Stimulated activated CD4-positive, alpha-beta T cell treated with anti-CD3 and anti-CD28 coated beads, Interleukin-1b, Interleukin-23, amount 100 ng/mL, for 24 hours (primary cell): Measurements from ENCODE around the gene TRIP10.
A peak's percentile ranks its signal among the peaks of the same experiment; 100 is the strongest.
"Not testable (repeated sequence)": the region's sequence is repeated elsewhere in the genome, so short reads cannot be mapped to it uniquely, and the experiment has no call there.

Experiments
- DNase-seq, 4 experiments: peaks; one replicate each; pipeline ENCODE4 v3.0.0-alpha.2; 2020; ENCODE audit warnings: low read depth in 4 of 4, low spot score in 1 of 4

TRIP10 gene

DNA sequence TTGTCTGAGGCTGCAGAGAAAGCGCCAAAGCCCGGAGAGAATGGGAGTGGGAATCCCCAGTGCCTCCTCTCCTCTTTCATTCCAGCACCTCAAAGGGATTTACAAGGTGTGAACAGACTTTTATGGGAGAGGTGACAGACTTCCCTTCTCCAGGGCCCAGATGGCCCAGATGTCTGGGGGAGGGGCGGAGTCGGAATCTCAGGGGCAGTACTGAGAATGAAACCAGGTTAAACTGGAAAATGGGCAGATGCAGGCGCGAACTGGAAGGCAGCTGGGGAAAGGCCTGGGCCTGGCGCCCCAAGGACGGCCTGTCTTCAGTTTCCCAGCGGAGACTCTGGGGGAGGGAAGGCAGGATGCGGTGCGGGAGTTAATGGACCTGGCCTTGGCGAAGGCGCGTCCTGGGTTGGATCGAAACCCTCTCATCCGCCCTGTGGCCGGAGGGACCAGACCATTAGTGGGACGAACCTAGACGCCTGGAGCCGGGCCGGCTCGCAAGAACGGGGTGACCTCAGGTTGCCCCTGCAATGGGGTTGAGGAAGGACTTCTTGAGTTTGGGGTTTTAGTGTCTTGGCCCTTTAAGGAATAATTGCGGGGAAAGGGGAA, 592 bp upstream of the TRIP10 start:
- DNase-seq = peak in 1 of 4 experiments; percentile 21

DNA sequence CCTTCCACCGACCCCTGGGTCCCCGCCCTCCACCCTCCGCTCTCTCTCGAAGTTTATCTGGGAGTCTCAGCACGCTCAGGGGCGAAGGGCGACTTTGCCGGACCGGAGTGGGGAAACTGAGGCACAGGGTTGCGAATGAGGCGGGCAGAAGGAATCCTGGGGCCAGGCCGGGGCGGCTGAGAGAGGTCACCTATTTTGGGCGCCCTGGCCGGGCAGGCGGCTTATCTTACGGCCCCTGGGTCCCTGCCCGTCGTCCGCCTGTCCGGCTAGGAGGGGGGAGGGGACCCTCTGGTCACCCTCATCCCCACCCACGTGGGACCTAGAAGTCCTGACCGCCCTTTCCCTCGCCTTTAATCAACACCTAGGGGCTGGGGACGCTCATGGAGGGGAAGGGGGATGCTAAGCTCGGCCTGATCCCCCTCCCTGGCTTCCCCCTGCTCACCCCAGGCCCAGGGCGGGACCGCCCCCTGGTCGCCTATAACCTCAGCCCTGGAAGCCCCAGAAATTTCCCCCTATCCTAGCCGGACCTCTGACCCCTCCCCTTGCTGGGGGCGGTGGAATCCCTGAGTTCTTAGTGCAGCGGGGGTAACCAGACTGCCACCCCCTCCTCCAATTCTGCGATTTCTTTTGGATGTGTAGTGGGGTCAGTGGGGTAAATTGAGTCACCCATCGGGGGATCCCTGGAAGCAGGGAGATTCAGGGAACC, 556 bp downstream of the TRIP10 start:
- peak in 1 of 4 experiments; percentile 11 for DNase-seq

DNA sequence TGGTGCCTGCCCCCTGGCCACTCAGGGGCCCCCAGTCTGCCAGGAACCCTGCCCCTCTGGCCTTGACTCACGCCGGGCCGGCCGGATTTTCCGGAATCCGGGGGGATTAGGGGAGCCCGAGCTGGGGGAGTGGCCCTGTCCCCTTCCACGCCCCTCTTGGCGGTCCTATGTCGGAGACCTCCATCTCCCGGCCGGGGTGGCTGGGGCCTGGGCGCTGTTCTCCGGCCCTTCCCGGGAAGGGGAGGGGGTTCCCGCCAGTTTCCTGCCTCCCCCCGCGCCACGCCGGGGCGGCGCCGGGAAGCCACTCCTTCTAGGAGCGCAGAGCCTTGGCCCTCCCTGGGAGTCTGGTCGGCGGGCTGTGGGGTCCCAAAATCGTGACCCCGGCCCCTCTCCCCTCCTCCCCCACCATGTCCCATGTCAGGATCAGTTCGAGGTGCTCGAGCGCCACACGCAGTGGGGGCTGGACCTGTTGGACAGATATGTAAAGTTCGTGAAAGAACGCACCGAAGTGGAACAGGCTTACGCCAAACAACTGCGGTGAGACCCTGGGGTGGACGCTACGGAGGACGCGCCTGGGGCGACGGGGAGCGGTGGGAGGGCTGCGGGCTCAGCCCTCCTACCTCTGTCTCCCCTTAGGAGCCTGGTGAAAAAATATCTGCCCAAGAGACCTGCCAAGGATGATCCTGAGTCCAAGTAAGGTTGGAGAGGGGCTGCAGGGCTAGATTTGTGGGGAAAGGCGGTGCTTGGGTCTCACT, 1.3 kb downstream of the TRIP10 start:
- no peak for DNase-seq

DNA sequence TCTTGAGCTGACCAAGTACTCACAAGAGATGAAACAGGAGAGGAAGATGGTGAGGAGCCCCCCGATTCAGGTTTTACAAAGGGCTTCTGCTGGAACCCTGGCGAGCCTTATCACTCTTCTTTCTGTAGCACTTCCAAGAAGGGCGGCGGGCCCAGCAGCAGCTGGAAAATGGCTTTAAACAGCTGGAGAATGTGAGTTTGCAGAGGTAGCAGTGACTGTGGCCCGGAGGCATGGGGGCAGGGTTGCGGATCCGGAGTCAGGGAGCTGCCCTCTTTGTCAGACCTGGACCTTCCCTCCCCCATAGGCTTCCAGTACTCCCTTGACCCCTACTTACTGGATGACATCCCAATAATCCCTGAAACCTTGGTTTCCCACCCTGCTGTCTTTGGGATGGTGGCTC, 3.6 kb downstream of the TRIP10 start:
- no peak for DNase-seq

DNA sequence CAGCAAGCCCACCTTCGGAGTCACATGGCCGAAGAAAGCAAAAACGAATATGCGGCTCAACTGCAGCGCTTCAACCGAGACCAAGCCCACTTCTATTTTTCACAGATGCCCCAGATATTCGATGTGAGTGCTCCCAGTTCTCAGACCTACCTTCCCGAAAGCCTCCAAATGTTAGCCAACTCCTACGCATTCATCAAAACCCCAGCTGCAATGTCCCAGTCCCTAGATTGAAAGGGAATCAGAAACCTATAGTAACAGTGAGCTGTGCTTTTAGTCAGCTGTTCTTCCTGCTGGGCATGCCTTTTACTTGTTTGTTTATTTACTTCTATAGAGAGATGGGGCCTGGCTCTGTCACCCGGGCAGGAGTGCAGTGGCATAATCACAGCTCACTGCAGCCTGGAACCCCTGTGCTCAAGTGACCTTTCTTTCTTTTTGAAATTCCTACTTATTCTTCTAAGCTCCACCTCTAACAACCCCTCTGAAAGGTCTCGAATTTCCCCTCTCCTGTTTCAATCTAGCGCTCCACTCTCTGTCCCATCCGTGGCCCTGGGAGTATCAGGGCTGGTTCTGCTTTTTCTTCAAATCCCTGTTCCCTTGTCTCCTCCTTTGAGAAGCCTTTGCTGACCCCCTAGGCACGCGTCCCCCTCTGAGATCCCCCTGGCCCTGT, 4.4 kb downstream of the TRIP10 start:
- no peak for DNase-seq

DNA sequence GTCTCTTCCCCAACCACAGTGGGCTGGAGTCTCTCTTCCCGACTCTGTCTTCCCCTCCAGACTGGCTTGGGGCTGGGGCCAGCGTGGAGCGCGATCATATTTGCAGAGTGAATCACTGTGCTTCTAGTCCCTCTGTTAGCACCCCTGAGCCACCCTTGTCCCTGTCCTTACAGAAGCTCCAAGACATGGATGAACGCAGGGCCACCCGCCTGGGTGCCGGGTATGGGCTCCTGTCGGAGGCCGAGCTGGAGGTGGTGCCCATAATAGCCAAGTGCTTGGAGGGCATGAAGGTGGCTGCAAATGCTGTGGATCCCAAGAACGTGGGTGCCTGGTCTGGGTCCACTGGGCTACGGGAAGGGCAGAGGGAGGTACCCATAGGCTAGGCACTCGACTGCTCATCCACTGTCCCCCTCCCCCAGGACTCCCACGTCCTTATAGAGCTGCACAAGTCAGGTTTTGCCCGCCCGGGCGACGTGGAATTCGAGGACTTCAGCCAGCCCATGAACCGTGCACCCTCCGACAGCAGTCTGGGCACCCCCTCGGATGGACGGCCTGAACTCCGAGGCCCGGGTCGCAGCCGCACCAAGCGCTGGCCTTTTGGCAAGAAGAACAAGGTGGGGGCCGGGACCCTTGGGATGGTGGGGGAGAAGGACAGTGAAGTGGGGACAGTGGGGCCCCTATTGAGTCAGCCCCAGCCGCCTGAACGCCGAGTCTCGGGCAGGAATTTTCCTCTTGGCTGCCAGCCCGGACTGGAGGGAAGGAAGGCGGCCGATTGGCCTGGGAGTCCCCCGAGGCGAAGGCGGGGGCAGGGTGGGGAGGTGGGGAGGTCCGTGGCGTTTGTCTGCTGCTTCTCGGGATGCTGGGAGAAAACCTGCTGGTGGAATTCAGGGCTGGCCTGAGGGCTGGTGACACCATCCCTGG, 5.2 kb downstream of the TRIP10 start:
- DNase-seq = no peak

DNA sequence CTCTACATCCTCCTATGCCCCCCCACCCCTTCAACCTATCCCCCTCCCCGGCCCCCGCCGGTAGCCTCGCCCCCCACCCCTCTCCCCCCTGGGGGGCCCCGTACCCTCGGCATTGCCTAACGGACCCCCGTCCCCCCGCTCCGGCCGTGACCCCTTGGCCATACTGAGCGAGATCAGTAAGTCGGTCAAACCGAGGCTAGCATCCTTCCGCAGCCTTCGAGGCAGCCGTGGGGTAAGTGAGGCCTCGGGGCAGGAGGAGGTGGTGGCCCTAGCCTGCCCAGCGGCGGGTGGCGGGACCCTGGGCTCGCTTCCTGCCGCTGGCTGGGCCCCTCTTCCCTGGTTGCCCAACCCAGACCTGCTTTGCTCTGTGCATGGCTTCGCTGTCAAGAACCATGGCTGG, 6.5 kb downstream of the TRIP10 start:
- no peak for DNase-seq

DNA sequence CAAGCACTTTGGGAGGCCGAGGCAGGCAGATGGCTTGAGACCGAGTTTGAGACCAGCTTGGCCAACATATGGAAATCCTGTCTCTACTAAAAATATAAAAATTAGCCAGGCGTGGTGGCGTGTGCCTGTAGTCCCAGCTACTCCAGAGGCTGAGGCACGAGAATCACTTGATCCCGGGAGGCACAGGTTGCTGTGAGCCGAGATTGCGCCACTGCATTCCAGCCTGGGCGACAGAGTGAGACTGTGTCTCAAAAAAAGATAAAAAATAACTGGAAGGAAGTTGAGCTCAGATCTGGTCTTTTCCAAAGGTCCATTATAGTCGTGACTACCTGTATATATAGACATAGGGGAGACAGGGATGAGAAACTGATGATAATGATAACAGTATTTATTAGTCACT, 9.1 kb downstream of the TRIP10 start:
- DNase-seq = not testable (repeated sequence)

DNA sequence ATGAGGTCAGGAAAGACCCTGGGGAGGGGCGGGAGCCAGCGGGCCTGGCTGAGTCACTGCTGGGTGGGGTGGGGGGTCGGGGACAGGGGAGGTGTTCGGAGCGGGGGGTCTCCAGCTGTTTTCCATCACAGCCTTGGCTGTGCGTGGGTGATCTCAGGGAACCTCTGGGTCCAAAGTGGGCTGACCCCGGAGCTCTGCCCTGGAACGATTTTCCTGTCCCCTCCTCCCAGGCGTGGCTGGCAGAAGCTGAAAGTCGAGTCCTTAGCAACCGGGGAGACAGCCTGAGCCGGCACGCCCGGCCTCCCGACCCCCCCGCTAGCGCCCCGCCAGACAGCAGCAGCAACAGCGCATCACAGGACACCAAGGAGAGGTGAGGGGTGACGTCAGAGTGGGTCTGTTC, 10.6 kb downstream of the TRIP10 start:
- DNase-seq = no peak

DNA sequence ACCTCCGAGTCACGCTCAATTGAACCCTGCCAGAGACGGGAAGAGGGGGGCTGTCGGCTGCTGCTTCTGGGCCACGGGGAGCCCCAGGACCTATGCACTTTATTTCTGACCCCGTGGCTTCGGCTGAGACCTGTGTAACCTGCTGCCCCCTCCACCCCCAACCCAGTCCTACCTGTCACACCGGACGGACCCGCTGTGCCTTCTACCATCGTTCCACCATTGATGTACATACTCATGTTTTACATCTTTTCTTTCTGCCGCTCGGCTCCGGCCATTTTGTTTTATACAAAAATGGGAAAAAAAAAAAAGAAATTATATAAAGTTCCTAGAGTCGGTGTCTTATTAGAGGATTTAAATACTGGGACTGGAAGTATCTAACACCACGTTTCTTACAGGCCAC, 11.7 kb downstream of the TRIP10 start:
- no peak for DNase-seq

DNA sequence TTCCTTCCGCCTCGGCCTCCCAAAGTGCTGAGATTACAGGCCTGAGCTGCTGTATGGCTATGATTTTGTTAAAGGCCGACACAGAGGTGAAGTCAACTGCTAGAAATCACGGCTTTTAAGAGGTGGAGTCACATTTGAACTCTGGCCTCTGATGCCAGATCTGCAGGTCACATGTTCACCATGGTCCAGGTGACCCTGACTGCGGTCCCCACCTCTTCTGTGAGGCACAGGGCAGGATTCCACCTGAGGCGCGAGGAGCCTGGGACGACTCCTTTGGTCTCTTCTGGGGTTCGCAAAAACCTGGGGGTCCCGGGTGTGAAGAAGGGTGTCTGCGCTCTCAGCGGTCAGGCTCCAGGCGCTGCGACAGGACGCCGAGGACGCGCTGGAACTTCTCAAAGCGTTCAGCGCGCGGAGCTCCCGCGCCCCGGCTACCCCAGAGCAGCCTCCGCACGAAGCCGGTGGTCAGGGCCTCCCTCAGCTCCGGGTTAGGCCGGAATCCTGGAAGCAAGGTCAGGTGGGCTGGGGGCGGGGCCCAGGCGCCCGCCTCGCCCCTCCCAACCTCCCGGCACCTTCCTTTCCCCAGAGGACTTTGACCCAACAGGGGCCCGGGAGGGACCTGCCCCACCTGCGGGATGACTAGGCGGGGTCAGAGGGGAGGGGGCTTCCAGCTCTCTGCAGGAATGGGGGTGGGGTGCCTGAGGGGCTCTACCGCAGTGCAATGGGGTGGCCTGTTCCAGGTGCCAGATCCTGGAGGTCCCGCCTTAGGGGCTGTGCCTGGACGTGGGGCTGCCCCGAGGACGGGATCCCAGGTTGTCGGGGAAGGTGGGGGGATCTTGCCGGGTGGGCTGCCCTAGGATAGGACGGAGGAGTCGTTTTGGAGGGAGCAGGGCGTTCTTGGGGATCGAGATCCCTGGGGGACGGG, 13.0 kb downstream of the TRIP10 start:
- DNase-seq = no peak

DNA sequence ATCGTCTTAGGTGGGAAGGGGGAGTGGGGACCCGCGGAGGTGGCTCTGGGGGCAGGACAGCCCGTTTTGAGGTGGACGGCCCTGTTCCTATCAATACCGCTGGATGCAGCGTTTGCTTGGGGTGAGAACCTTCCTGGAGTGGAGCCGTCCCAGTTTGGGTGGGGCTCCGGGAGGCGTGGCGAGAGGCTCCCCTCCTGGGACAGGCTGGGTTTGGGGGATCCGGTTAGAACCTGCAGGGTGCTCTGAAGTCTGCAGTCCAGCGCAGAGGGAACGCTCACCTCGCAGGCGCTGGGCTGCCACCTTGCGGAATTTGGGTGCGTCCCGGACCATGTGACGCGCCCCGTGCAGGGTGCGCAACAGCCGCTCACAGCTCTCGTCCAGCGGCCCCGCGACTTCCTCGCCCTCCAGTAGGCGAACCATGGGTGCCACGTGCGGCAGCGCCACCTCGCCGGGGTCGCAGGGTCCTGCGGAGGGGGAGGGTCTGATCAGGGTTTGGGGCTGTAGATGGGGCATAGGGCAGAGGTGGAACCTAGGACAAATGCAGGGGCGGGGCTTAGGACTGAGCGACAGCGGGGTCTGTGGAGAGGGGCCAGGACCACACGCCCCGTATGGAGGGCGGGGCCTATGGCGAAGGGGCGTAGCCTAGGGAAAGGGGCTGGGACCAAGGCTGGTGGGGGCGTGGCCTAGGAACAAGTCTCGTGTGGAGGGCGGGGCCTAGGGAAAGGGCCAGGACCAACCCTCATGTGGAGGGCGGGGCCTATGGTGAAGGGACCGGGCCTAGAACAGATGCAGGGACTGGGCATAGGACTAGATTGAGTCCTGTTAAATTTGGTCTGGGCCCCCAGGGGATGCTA, 13.9 kb downstream of the TRIP10 start:
- DNase-seq = peak in 2 of 4 experiments; percentile 81 to 84

DNA sequence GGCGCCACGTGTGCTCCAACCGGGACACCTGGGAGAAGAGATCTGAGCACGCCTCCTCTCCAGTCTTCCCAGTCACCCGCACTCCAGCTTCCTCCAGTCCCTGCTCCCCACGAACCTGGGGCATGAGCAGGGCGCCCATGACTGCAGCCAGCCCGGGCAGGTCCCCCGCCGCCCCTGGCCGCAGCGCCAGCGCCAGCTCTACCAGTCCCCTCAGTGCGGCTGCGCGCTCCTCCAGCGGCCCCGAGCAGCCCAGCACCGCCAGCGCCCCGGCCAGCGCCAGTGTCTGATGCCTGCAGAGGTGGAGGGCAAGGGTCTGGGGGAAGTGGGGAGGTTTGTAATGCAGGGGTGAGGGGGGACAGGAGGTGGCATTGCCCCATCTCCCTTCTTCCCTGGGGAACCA, 14.7 kb downstream of the TRIP10 start:
- no peak for DNase-seq

DNA sequence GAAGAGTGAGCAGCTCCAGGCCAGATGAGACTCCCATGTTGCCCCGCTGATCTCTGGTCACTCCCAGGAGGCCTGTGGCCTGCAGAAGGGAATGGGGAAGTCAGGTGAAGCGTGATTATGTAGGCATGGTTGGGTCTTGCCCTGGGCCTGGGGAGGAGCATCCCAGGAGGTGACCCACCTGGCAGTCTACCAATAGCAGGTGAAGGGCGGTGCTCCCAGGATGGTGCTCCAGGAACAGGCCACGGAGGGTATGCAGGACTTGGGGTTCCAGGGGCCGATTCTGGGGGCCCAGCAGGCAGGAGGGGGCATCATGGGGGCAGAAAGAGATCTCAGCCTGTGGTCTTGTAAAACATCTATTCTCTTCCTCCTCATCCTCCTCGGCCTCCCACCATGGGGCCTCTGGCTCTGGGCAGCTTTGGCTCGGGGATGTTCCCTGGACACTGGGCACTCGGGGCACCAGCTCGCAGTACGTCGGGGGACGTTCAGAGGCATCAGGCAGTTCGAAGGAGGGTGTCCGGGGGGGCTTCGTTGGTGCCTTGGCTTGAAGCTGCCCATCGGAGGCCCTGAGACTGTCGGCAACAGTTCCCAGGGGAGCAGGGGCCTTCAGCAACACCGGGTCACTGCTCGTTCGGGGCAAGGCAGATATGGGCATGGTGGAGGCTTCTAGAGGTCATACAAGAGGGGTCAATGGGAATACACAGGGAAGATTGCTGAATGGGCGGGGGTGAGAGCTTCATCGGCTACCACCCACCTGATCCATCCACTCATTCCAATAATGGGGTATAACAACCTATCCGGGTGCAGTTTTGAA, 15.4 kb downstream of the TRIP10 start:
- no peak for DNase-seq

DNA sequence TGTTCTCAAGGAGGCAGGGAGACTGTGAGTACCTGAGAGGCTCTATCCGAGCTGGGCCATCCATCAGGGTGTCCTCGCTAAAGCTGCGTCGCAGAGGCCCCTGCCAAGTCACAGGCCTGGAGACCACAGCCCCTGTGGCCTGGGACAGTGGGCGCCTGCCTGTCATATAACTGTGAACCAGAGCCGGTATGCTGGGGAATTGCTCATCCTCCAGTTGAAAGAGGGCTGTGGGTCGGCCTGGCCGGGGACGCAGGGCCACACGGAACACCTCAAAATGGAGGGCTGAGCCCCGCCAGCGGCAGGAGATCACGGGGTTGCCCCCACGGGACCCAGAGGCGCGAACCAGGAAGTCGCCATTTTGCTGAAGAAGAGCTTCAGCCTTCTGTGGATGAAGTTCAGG, 21.1 kb downstream of the TRIP10 start:
- no peak for DNase-seq

DNA sequence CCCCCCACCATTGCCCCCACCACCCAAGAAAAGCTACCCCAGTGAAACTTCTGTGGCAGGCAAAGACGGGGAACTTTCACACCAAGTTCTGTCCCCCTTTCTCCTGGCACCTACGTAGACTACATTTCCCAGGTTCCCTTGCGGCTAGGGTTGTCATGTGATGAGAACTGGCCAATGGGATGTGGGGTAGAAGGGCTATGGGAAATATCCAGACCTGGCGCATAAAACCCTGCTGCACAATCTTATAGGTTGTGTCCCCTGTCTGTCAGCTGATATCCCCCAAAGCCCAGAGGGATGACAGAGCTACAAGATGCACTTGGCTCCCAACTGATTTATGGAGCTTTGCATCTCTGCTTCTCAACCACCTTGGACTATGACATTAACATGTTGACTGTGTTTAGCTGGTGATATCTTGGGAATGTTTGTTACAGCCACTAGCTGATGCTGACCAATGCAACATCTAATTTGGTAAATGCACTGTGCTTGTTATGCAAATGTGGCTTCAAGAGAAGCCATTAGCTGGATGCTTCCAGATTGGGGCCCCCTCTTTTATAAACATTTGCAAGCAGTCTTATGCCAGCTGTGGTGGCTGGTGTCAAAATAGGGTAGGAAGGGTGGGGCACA, 21.7 kb downstream of the TRIP10 start:
- DNase-seq = no peak

DNA sequence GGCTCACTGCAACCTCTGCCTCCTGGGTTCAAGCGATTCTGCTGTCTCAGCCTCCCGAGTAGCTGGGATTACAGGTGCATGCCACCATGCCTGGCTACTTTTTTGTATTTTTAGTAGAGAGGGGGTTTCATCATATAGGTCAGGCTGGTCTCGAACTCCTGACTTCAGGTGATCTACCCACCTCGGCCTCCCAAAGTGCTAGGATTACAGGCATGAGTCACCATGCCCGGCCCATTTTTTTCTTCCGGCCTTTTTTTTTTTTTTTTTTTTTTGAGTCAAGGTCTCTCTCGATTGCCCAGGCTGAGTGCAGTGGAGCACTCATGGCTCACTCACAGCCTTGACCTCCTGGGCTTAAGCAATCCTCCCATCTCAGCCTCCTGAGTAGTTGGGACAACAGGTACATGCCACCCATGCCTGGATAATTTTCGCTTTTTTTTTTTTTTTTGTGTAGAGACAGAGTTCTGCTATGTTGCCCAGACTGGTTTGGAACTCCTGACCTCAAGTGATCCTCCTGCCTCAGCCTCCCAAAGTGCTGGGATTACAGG, 22.8 kb downstream of the TRIP10 start:
- DNase-seq = not testable (repeated sequence)
